HL-60 (cell line): ENCODE measurements around the gene POLR2C.

Experiments used
- CTCF ChIP-seq: IDR thresholded peaks from one replicate; pipeline ENCODE4 v1.5.1; 2011; ENCODE audit warnings: low read length, control low read depth, inconsistent platforms; ENCODE audit not compliant: insufficient read depth
- POLR2AphosphoS5 ChIP-seq: IDR thresholded peaks from 2 replicates; pipeline ENCODE4 v1.6.1; 2012; ENCODE audit warnings: low read depth
- REST ChIP-seq: IDR thresholded peaks from 2 replicates; pipeline ENCODE4 v1.6.1; 2012; ENCODE audit warnings: low read depth; ENCODE audit not compliant: insufficient replicate concordance

- TF ChIP-seq CTCF (no peak), POLR2AphosphoS5 (no peak), REST (no peak)
Observed at GRCh38 chr16:57432505-57432904, 30.0 kb upstream of the POLR2C start.
